ENCODE results near the gene OR9Q1. TPM values are rescaled to one million over a fixed set of nuclear protein-coding genes. Genes with fewer than 3 reads are reported as not detected.

The OR9Q1 gene
- polyA plus RNA-seq, 1 donor from 2014 or later: not detected

DNA sequence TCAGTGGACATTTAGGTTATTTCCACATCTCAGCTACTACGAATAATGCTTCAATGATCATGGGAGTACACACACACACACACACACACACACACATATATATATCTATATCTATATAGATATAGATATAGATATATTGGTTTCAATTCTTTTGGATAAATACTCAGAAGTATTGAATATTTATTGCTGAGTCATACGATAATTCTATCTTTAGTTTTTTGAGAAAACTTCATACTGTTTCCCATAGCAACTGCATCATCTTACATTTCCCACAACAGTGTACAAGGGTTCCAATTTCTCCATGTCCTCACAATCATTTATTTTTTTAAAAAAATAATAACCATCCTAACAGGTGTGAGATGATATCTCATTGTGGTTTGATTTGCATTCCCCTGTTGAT lies 172.3 kb downstream of the OR9Q1 start:
- H3K9me3 ChIP-seq (ENCODE audit: low read length): no peaks in the 10 kb centered on the region
- H2AFZ ChIP-seq (ENCODE audit: low read depth, low read length): no peak overlapping the region
- no peak overlapping the region for H3K27ac ChIP-seq (ENCODE audit: low read length)
- H3K9ac ChIP-seq (ENCODE audit: low read length): no peak overlapping the region
- no peaks in the 10 kb centered on the region for H3K79me2 ChIP-seq (replicated peaks; ENCODE audit: insufficient read depth, low read length)
- H4K20me1 ChIP-seq (ENCODE audit: insufficient read depth): no peaks in the 10 kb centered on the region
- no peak overlapping the region for H3K4me3 ChIP-seq (ENCODE audit: low read length)
- no peaks in the 10 kb centered on the region for H3F3A ChIP-seq (ENCODE audit: insufficient read depth, low read length, poor library complexity, severe bottlenecking)
- H3K4me2 ChIP-seq (ENCODE audit: low read length): no peak overlapping the region
- TF ChIP-seq RAD21 (conservative IDR thresholded peaks at IDR 0.05) (no peak), EP300 (conservative IDR thresholded peaks at IDR 0.05; ENCODE audit: poor library complexity, severe bottlenecking) (no peak), POLR2AphosphoS5 (IDR thresholded peaks at IDR 0.05) (no peak), MXI1 (conservative IDR thresholded peaks at IDR 0.05; ENCODE audit: poor library complexity, severe bottlenecking) (no peak), SMC3 (conservative IDR thresholded peaks at IDR 0.05; ENCODE audit: poor library complexity) (no peak), TAF1 (IDR thresholded peaks at IDR 0.05; ENCODE audit: low read depth) (no peak), EZH2 (IDR thresholded peaks at IDR 0.05; ENCODE audit: borderline replicate concordance, insufficient read depth, low read length, poor library complexity, severe bottlenecking) (no peak)
- TF ChIP-seq, protein P1, sequence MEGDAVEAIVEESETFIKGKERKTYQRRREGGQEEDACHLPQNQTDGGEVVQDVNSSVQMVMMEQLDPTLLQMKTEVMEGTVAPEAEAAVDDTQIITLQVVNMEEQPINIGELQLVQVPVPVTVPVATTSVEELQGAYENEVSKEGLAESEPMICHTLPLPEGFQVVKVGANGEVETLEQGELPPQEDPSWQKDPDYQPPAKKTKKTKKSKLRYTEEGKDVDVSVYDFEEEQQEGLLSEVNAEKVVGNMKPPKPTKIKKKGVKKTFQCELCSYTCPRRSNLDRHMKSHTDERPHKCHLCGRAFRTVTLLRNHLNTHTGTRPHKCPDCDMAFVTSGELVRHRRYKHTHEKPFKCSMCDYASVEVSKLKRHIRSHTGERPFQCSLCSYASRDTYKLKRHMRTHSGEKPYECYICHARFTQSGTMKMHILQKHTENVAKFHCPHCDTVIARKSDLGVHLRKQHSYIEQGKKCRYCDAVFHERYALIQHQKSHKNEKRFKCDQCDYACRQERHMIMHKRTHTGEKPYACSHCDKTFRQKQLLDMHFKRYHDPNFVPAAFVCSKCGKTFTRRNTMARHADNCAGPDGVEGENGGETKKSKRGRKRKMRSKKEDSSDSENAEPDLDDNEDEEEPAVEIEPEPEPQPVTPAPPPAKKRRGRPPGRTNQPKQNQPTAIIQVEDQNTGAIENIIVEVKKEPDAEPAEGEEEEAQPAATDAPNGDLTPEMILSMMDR (IDR thresholded peaks at IDR 0.05; ENCODE audit: poor library complexity, severe bottlenecking): no peak
- TF ChIP-seq, protein P2, sequence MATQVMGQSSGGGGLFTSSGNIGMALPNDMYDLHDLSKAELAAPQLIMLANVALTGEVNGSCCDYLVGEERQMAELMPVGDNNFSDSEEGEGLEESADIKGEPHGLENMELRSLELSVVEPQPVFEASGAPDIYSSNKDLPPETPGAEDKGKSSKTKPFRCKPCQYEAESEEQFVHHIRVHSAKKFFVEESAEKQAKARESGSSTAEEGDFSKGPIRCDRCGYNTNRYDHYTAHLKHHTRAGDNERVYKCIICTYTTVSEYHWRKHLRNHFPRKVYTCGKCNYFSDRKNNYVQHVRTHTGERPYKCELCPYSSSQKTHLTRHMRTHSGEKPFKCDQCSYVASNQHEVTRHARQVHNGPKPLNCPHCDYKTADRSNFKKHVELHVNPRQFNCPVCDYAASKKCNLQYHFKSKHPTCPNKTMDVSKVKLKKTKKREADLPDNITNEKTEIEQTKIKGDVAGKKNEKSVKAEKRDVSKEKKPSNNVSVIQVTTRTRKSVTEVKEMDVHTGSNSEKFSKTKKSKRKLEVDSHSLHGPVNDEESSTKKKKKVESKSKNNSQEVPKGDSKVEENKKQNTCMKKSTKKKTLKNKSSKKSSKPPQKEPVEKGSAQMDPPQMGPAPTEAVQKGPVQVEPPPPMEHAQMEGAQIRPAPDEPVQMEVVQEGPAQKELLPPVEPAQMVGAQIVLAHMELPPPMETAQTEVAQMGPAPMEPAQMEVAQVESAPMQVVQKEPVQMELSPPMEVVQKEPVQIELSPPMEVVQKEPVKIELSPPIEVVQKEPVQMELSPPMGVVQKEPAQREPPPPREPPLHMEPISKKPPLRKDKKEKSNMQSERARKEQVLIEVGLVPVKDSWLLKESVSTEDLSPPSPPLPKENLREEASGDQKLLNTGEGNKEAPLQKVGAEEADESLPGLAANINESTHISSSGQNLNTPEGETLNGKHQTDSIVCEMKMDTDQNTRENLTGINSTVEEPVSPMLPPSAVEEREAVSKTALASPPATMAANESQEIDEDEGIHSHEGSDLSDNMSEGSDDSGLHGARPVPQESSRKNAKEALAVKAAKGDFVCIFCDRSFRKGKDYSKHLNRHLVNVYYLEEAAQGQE (IDR thresholded peaks at IDR 0.05; ENCODE audit: borderline replicate concordance): no peak
- no peaks in the 10 kb centered on the region for H3K36me3 ChIP-seq (ENCODE audit: insufficient read depth, low read length)
- H3K27me3 ChIP-seq (ENCODE audit: insufficient read depth, low read depth, low read length): no peaks in the 10 kb centered on the region
- H3K9me2 ChIP-seq (ENCODE audit: insufficient read depth, low read length): no peaks in the 10 kb centered on the region

DNA sequence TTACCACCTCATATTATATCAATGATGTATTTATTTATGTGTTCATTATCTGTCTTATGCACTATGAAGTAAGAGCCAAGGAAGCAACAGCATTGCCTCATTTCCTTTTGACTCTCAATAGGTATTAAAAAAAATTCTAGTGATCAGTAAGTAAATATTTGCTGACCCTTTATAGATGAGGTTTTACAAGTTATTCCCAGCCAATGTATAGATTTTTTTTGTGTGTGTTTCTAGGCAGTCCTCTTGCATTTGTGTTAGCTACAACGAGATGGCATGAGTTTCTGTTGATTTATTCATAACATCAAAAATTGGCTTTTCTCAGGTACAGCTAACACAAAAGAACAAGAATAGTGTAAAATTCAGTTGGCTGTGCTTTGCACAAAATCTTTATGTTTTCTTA lies 175.6 kb downstream of the OR9Q1 start:
- Histone ChIP-seq H3K27ac (ENCODE audit: low read length) (no peak overlapping the region), H3K4me3 (ENCODE audit: low read length) (no peak overlapping the region)
- TF ChIP-seq, protein P2 (IDR thresholded peaks at IDR 0.05; ENCODE audit: borderline replicate concordance): no peak
- TF ChIP-seq RAD21 (conservative IDR thresholded peaks at IDR 0.05) (no peak), SMC3 (conservative IDR thresholded peaks at IDR 0.05; ENCODE audit: poor library complexity) (no peak), EZH2 (IDR thresholded peaks at IDR 0.05; ENCODE audit: borderline replicate concordance, insufficient read depth, low read length, poor library complexity, severe bottlenecking) (no peak), POLR2AphosphoS5 (IDR thresholded peaks at IDR 0.05) (no peak), EP300 (conservative IDR thresholded peaks at IDR 0.05; ENCODE audit: poor library complexity, severe bottlenecking) (no peak), MXI1 (conservative IDR thresholded peaks at IDR 0.05; ENCODE audit: poor library complexity, severe bottlenecking) (no peak), TAF1 (IDR thresholded peaks at IDR 0.05; ENCODE audit: low read depth) (no peak)
- TF ChIP-seq, protein P1 (IDR thresholded peaks at IDR 0.05; ENCODE audit: poor library complexity, severe bottlenecking): no peak

More for the DNA sequence above, 175.6 kb downstream of the OR9Q1 start:
- Histone ChIP-seq H3K27me3 (ENCODE audit: insufficient read depth, low read depth, low read length) (no peaks in the 10 kb centered on the region), H3K9ac (ENCODE audit: low read length) (no peak overlapping the region), H3K9me2 (ENCODE audit: insufficient read depth, low read length) (no peaks in the 10 kb centered on the region), H2AFZ (ENCODE audit: low read depth, low read length) (no peak overlapping the region), H3K4me2 (ENCODE audit: low read length) (no peak overlapping the region), H3K36me3 (ENCODE audit: insufficient read depth, low read length) (no peaks in the 10 kb centered on the region), H3K79me2 (replicated peaks; ENCODE audit: insufficient read depth, low read length) (no peaks in the 10 kb centered on the region), H4K20me1 (ENCODE audit: insufficient read depth) (no peaks in the 10 kb centered on the region), H3F3A (ENCODE audit: insufficient read depth, low read length, poor library complexity, severe bottlenecking) (no peaks in the 10 kb centered on the region), H3K9me3 (ENCODE audit: low read length) (no peaks in the 10 kb centered on the region)

Data from neural cell (in vitro differentiated cells).